ENCODE measurements around the gene TRMT44. TPM values are rescaled to one million over a fixed set of nuclear protein-coding genes. Genes with fewer than 3 reads are reported as not detected.
A peak's percentile ranks its signal among the peaks of the same experiment; 100 is the strongest.

TRMT44 gene
- total and polyA plus RNA-seq, 2 of the 13 experiments (the other 11 are each of a cell fraction or from before 2014, with no cell fraction given) = 5.8 to 8.6 TPM

- TF ChIP-seq ZBED4 (CRISPR knock-in tag; IDR thresholded peaks at IDR 0.05; ENCODE audit: borderline replicate concordance) = peak; percentile 79; the same call in 1 of the 2 replicates
- TF ChIP-seq, protein P1, sequence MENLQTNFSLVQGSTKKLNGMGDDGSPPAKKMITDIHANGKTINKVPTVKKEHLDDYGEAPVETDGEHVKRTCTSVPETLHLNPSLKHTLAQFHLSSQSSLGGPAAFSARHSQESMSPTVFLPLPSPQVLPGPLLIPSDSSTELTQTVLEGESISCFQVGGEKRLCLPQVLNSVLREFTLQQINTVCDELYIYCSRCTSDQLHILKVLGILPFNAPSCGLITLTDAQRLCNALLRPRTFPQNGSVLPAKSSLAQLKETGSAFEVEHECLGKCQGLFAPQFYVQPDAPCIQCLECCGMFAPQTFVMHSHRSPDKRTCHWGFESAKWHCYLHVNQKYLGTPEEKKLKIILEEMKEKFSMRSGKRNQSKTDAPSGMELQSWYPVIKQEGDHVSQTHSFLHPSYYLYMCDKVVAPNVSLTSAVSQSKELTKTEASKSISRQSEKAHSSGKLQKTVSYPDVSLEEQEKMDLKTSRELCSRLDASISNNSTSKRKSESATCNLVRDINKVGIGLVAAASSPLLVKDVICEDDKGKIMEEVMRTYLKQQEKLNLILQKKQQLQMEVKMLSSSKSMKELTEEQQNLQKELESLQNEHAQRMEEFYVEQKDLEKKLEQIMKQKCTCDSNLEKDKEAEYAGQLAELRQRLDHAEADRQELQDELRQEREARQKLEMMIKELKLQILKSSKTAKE (CRISPR knock-in tag; IDR thresholded peaks at IDR 0.05; ENCODE audit: borderline replicate concordance) = 0 out of 2 replicates have a peak, but pooled peaks have one; percentile 46
- 0 out of 2 replicates have a peak, but pooled peaks have one; percentile 24 for TF ChIP-seq PPARG (CRISPR knock-in tag; conservative IDR thresholded peaks at IDR 0.05)
- TF ChIP-seq POLR2G (IDR thresholded peaks at IDR 0.05; ENCODE audit: low read depth, low read length) = peak; percentile 78
- TF ChIP-seq ERF (CRISPR knock-in tag; IDR thresholded peaks at IDR 0.05) = peak; percentile 67; the same call in 1 of the 2 replicates
- TF ChIP-seq, protein P2, sequence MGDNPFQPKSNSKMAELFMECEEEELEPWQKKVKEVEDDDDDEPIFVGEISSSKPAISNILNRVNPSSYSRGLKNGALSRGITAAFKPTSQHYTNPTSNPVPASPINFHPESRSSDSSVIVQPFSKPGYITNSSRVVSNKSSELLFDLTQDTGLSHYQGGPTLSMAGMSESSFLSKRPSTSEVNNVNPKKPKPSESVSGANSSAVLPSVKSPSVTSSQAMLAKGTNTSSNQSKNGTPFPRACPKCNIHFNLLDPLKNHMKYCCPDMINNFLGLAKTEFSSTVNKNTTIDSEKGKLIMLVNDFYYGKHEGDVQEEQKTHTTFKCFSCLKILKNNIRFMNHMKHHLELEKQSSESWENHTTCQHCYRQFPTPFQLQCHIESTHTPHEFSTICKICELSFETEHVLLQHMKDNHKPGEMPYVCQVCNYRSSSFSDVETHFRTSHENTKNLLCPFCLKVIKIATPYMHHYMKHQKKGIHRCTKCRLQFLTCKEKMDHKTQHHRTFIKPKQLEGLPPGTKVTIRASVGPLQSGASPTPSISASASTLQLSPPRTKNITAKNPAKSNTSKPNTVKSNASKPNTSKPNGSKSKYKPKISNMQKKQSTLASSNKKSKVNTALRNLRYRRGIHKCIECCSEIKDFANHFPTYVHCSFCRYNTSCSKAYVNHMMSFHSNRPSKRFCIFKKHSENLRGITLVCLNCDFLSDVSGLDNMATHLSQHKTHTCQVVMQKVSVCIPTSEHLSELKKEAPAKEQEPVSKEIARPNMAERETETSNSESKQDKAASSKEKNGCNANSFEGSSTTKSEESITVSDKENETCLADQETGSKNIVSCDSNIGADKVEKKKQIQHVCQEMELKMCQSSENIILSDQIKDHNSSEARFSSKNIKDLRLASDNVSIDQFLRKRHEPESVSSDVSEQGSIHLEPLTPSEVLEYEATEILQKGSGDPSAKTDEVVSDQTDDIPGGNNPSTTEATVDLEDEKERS (CRISPR knock-in tag; IDR thresholded peaks at IDR 0.05) = 0 out of 2 replicates have a peak, but pooled peaks have one; percentile 53
- peak; percentile 44 for TF ChIP-seq ASH2L (IDR thresholded peaks at IDR 0.05; ENCODE audit: insufficient read length, low read depth, low read length)
- peak; percentile 71; the same call in 1 of the 2 replicates for TF ChIP-seq ZNF576 (CRISPR knock-in tag; IDR thresholded peaks at IDR 0.05)
- 0 out of 2 replicates have a peak, but pooled peaks have one; percentile 79 for TF ChIP-seq ZNF546 (CRISPR knock-in tag; conservative IDR thresholded peaks at IDR 0.05)
- peak; percentile 73 for TF ChIP-seq MAZ (IDR thresholded peaks at IDR 0.05; ENCODE audit: borderline replicate concordance, low read depth, low read length)
- TF ChIP-seq MAZ (CRISPR knock-in tag; IDR thresholded peaks at IDR 0.05; ENCODE audit: low read depth) = peak; percentile 89
- TF ChIP-seq NKX3-1 (CRISPR knock-in tag; IDR thresholded peaks at IDR 0.05) = no peak
- TF ChIP-seq ZSCAN31 (CRISPR knock-in tag; IDR thresholded peaks at IDR 0.05; ENCODE audit: low read depth) = peak; percentile 85; the same call in 1 of the 2 replicates
- peak; percentile 46; the same call in 1 of the 2 replicates for TF ChIP-seq MEF2D (CRISPR knock-in tag; IDR thresholded peaks at IDR 0.05)
- TF ChIP-seq ZC3H13 (CRISPR knock-in tag; IDR thresholded peaks at IDR 0.05) = peak; percentile 88
- TF ChIP-seq ZFY (CRISPR knock-in tag; IDR thresholded peaks at IDR 0.05) = peak; percentile 86
- no peak for TF ChIP-seq NR2F6 (IDR thresholded peaks at IDR 0.05)
- TF ChIP-seq NR2F6 (CRISPR knock-in tag; IDR thresholded peaks at IDR 0.05) = peak; percentile 36; the same call in 1 of the 2 replicates
- peak; percentile 99 for TF ChIP-seq ZNF891 (CRISPR knock-in tag; IDR thresholded peaks at IDR 0.05)
- peak; percentile 59 for TF ChIP-seq ZNF136 (CRISPR knock-in tag; IDR thresholded peaks at IDR 0.05; ENCODE audit: low read depth)
Measured at GRCh38 chr4:8428288-8429097, 12.1 kb upstream of the TRMT44 start (continued).
